HFFc6 (cell line): ENCODE data around the gene FBXW11. TPM values are rescaled to one million over a fixed set of nuclear protein-coding genes. Genes with fewer than 3 reads are reported as not detected.

ENCODE experiments used
- DNase-seq: peaks from one replicate; pipeline ENCODE4 v3.0.0-alpha.2; 2018
- H3K27ac Mint-ChIP-seq: 2 replicates; pipeline ENCODE4 v1.8.0; 2020; ENCODE audit warnings: mild to moderate bottlenecking, mixed read lengths
- H3K27me3 Mint-ChIP-seq: 2 replicates; pipeline ENCODE4 v1.8.0; 2021; ENCODE audit warnings: mild to moderate bottlenecking, moderate library complexity, mixed read lengths; ENCODE audit not compliant: insufficient read depth
- H3K36me3 Mint-ChIP-seq: 2 replicates; pipeline ENCODE4 v1.8.0; 2021; ENCODE audit warnings: low read depth, mixed read lengths
- H3K4me1 Mint-ChIP-seq: 2 replicates; pipeline ENCODE4 v1.8.0; 2020; ENCODE audit warnings: low read depth, mixed read lengths
- H3K4me3 Mint-ChIP-seq: 2 replicates; pipeline ENCODE4 v1.8.0; 2020; ENCODE audit warnings: mild to moderate bottlenecking, moderate library complexity, mixed read lengths
- H3K9me3 Mint-ChIP-seq: 2 replicates; pipeline ENCODE4 v1.8.0; 2020; ENCODE audit warnings: mild to moderate bottlenecking, mixed read lengths
- total RNA-seq, 6 experiments: library from RNA; stranded (reverse); fragmentation: NEBNext Ultra II Directional; extraction: Animal tissue kit (Norgen Biotek cat#: 25700); gene quantifications; 2 replicates in 1 of 6; 3 replicates in 5 of 6; pipeline ENCODE4 v1.2.3, GENCODE V29; 2021
- TF ChIP-seq, protein P1 (sequence below): fragments of 200-600 bp; sonication (generic); IDR thresholded peaks from 2 replicates; pipeline ENCODE4 v1.5.0; 2021; ENCODE audit warnings: antibody characterized with exemption, mild to moderate bottlenecking

The FBXW11 gene
- total RNA-seq, 6 experiments from 2014 or later: 54.5 to 60.5 (median 58.5) TPM

DNA sequence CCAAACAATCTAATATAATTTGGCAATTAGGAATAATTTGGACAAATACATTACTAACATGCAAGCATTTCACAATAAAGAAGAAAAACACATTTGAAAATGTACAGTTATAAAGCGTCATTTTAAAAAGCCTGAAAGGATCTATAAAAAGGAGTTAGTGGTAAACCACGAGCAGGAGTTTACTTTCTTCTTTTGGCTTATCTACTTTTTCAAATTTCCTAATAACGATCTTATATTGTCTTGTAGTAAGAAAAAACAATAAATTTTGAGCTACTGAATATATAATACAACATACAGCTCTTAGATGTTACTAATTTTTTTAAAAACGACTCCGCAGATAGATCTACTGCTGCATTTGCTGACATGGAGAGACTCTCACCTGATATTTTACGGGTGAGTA, 141.0 kb downstream of the FBXW11 start:
- peaks cover 18% of the 10 kb centered on the region for H3K36me3 Mint-ChIP-seq
- no peak for DNase-seq
- TF ChIP-seq, protein P1, sequence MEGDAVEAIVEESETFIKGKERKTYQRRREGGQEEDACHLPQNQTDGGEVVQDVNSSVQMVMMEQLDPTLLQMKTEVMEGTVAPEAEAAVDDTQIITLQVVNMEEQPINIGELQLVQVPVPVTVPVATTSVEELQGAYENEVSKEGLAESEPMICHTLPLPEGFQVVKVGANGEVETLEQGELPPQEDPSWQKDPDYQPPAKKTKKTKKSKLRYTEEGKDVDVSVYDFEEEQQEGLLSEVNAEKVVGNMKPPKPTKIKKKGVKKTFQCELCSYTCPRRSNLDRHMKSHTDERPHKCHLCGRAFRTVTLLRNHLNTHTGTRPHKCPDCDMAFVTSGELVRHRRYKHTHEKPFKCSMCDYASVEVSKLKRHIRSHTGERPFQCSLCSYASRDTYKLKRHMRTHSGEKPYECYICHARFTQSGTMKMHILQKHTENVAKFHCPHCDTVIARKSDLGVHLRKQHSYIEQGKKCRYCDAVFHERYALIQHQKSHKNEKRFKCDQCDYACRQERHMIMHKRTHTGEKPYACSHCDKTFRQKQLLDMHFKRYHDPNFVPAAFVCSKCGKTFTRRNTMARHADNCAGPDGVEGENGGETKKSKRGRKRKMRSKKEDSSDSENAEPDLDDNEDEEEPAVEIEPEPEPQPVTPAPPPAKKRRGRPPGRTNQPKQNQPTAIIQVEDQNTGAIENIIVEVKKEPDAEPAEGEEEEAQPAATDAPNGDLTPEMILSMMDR: no peak
- no peaks in the 10 kb centered on the region for H3K27me3 Mint-ChIP-seq
- H3K4me3 Mint-ChIP-seq: no peak overlapping the region
- no peaks in the 10 kb centered on the region for H3K9me3 Mint-ChIP-seq
- no peak overlapping the region for H3K27ac Mint-ChIP-seq
- peaks cover 34% of the 10 kb centered on the region for H3K4me1 Mint-ChIP-seq

DNA sequence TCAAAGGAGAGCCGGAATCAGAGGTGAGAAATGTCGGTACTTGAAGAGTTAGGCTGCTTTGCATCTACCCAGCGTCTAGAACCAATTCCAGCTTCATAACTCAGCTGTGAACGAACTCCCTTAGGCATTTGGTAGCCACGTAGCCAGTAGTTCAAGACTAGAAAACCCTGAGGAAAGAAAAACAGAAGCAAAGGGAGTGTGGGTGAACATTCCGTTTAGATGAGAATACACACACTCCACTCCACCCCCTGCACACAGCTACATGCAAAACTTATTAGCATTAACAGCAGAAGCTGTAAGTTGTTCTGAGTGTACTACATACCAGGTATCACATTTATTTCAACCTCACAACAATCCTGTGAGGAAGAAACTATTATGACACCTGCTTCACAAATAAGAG, 142.5 kb downstream of the FBXW11 start:
- Mint-ChIP-seq H3K27me3 (no peaks in the 10 kb centered on the region), H3K4me3 (peak overlapping the region; percentile 42), H3K36me3 (peaks cover 17% of the 10 kb centered on the region), H3K9me3 (no peaks in the 10 kb centered on the region), H3K27ac (peak overlapping the region; percentile 86), H3K4me1 (peaks cover 34% of the 10 kb centered on the region)
- TF ChIP-seq, protein P1: no peak
- peak; percentile 78 for DNase-seq

DNA sequence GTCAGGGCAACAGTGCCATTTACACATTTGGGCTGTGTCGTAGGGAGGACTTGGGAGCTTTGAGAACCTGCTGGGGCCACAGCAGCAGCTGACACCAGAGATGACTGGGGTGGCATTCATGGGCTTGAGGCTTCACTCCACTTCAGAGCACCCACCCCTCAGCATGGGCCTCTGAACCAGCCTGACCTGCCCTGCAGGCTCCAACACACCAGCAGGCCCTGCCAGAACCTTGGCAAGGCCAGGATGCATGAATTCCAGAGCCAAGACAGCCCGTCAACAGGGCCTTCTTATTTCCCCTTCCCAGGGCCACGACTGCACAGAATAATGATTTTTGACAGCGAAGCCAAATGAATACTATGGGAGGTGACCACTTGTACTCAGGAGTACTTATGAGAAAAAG, 143.8 kb downstream of the FBXW11 start:
- Mint-ChIP-seq H3K4me3 (no peak overlapping the region), H3K9me3 (no peaks in the 10 kb centered on the region), H3K27me3 (peaks cover 5% of the 10 kb centered on the region), H3K27ac (no peak overlapping the region), H3K4me1 (peaks cover 24% of the 10 kb centered on the region), H3K36me3 (peaks cover 12% of the 10 kb centered on the region)
- DNase-seq: no peak
- TF ChIP-seq, protein P1: no peak

DNA sequence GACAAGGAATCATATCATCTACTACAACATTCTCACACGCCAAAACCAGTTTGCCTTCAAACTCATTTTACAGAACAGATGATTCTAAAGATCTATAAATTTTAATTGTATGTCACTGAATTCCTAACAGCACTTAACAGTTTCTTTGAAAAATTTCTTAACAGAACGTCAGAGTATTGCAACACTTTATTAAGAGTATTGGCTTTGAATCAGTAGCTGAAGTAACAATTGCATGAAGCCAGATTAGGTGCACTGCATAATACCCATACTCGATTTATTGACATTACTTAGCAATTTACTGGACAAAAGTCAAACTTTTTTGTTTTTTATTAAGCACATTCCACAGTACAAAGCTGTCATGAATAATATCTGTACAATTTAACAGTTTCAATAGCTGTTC, 145.1 kb downstream of the FBXW11 start:
- Mint-ChIP-seq H3K4me3 (no peak overlapping the region), H3K9me3 (no peaks in the 10 kb centered on the region), H3K36me3 (peaks cover 12% of the 10 kb centered on the region), H3K27me3 (peaks cover 5% of the 10 kb centered on the region), H3K4me1 (peaks cover 20% of the 10 kb centered on the region), H3K27ac (no peak overlapping the region)
- TF ChIP-seq, protein P1: no peak
- no peak for DNase-seq

DNA sequence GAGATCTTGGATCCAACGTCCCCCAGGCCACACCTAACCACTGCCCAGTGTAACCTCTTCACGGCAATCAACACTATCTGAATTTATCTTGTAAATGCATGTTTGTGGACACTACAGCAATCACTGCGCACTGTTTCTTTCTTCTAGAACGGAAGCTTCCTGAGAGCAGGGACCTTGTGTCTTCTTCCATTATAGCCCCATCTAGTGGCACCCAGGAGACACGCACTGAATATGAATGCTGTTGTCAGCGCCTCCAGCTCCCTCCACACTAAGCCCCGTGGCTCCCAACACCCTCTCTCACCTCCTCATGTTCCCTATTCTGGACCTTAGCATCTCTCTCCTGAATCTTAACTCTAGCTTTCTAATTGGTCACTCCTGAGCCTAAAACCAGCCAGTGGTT, 148.1 kb downstream of the FBXW11 start:
- H3K4me3 Mint-ChIP-seq: no peak overlapping the region; the same call in 1 of the 2 replicates
- TF ChIP-seq, protein P1: peak; percentile 73
- no peak overlapping the region for H3K27ac Mint-ChIP-seq
- H3K36me3 Mint-ChIP-seq: peaks cover 19% of the 10 kb centered on the region
- H3K9me3 Mint-ChIP-seq: no peaks in the 10 kb centered on the region
- no peak for DNase-seq
- peaks cover 4% of the 10 kb centered on the region for H3K4me1 Mint-ChIP-seq
- peaks cover 5% of the 10 kb centered on the region for H3K27me3 Mint-ChIP-seq

DNA sequence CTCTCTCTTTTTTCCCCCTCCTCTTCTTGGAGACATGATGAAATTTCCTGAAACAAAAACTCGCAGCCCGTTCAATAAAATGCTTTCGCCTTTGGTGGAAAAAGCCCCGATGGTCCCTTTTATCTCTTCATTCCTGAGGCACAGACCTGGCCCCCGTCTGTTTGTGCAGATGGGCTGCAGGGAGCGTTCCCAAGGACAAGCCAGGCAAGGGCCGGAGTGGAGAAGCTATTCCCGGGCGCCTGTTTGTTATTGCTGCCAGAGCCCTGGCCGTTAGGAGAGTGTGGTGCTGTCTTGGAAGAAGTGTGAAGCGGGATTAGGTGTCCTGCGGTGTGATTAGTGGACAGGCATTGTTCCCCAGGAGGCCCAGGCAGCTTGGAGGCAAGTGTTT, 149.0 kb downstream of the FBXW11 start:
- TF ChIP-seq, protein P1: no peak
- H3K27me3 Mint-ChIP-seq: peaks cover 5% of the 10 kb centered on the region
- DNase-seq: no peak
- no peak overlapping the region for H3K4me3 Mint-ChIP-seq
- no peaks in the 10 kb centered on the region for H3K4me1 Mint-ChIP-seq
- H3K9me3 Mint-ChIP-seq: no peaks in the 10 kb centered on the region
- no peak overlapping the region for H3K27ac Mint-ChIP-seq
- peaks cover 15% of the 10 kb centered on the region for H3K36me3 Mint-ChIP-seq
